MM.1S (cell line): ENCODE measurements around the gene SCGB1C2.

Experiments
- EZH2 ChIP-seq: fragments of 300-600 bp; sonication (generic); optimal IDR thresholded peaks from 2 replicates; pipeline ENCODE3; 2017; ENCODE audit warnings: low read depth, mild to moderate bottlenecking, antibody characterized with exemption, low read length, mixed read lengths
- TF ChIP-seq, protein P1 (sequence below): fragments of 300-600 bp; sonication (generic); IDR thresholded peaks from 2 replicates; pipeline ENCODE4 v1.5.1; 2016; ENCODE audit warnings: antibody characterized with exemption, low read length, mixed read lengths

DNA sequence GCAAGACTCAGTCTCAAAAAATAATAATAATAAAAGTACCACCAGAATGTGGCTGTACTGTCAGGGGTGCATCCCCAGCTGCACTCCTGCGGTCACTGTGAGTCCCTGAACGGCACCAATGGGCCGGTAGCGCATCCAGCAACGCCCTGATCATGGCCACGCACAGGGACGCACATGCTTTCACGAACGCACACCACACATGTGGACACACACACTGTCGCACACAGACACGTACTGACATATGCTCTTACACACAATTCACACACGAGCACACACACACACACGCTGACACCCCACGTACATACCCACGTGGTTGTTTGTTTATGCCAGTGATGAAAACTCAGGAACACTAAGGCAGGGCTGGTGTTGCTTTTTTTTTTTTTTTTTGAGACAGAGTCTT lies 22.2 kb downstream of the SCGB1C2 start:
- TF ChIP-seq, protein P1, sequence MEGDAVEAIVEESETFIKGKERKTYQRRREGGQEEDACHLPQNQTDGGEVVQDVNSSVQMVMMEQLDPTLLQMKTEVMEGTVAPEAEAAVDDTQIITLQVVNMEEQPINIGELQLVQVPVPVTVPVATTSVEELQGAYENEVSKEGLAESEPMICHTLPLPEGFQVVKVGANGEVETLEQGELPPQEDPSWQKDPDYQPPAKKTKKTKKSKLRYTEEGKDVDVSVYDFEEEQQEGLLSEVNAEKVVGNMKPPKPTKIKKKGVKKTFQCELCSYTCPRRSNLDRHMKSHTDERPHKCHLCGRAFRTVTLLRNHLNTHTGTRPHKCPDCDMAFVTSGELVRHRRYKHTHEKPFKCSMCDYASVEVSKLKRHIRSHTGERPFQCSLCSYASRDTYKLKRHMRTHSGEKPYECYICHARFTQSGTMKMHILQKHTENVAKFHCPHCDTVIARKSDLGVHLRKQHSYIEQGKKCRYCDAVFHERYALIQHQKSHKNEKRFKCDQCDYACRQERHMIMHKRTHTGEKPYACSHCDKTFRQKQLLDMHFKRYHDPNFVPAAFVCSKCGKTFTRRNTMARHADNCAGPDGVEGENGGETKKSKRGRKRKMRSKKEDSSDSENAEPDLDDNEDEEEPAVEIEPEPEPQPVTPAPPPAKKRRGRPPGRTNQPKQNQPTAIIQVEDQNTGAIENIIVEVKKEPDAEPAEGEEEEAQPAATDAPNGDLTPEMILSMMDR, result no peak
- no peak for TF ChIP-seq EZH2
